Panc1 (cell line): ENCODE results near the gene EYS. TPM values are rescaled to one million over a fixed set of nuclear protein-coding genes. Genes with fewer than 3 reads are reported as not detected.

ENCODE experiments used
- ATAC-seq: fragments of 200-7000 bp; cut with Tn5 transposase; 2 replicates; pipeline ENCODE4 v1.9.1; 2020; ENCODE audit warnings: mild to moderate bottlenecking, moderate library complexity
- BruUV-seq: library from RNA; stranded (reverse); fragments of 400-500 nt; replicated peaks from 2 replicates; lab custom pipeline; 2021; lab: Mats Ljungman, UMichigan
- CTCF ChIA-PET: fragments of 300-600 bp; sonication (Branson Sonifier 250); formaldehyde crosslinking; loops from one replicate; lab custom pipeline; 2022; ENCODE audit warnings: antibody characterized with exemption; lab: Charles Lee
- POLR2A ChIA-PET: fragments of 300-600 bp; sonication (Branson Sonifier 250); formaldehyde crosslinking; loops from one replicate; lab custom pipeline; 2022; ENCODE audit warnings: antibody characterized with exemption; lab: Charles Lee
- DNase-seq: peaks from one replicate; pipeline ENCODE4 v3.0.0-alpha.2; 2010; ENCODE audit warnings: low read depth, low spot score
- H3K27ac ChIP-seq: 2 replicates; pipeline ENCODE4 v1.5.1; 2011; ENCODE audit warnings: mild to moderate bottlenecking, low read length, inconsistent platforms
- H3K27me3 ChIP-seq: fragments of 200-500 bp; sonication (Bioruptor generic); 2 replicates; pipeline ENCODE4 v1.6.0; 2014; ENCODE audit warnings: low read length, inconsistent platforms; ENCODE audit not compliant: control insufficient read depth, insufficient read depth
- H3K36me3 ChIP-seq: fragments of 200-500 bp; sonication (Bioruptor generic); 2 replicates; pipeline ENCODE4 v1.5.1; 2014; ENCODE audit warnings: inconsistent platforms, mild to moderate bottlenecking, low read length, moderate library complexity; ENCODE audit not compliant: control insufficient read depth, insufficient read depth
- H3K4me1 ChIP-seq: 2 replicates; pipeline ENCODE4 v1.5.1; 2011; ENCODE audit warnings: inconsistent platforms, mild to moderate bottlenecking, low read length, moderate library complexity; ENCODE audit not compliant: control insufficient read depth, insufficient read depth
- H3K4me3 ChIP-seq, 2 experiments: 2 replicates each; pipeline ENCODE4 v1.5.1; 2011 to 2012; ENCODE audit warnings: low read depth in 2 of 2, low read length in 2 of 2, mild to moderate bottlenecking in 2 of 2, inconsistent platforms in 1 of 2, moderate library complexity in 1 of 2
- H3K9me3 ChIP-seq: fragments of 200-500 bp; sonication (Bioruptor generic); 2 replicates; pipeline ENCODE4 v1.5.1; 2014; ENCODE audit warnings: low read depth, mild to moderate bottlenecking, inconsistent platforms, low read length, moderate library complexity; ENCODE audit not compliant: control insufficient read depth, insufficient read depth
- POLR2AphosphoS5 ChIP-seq: IDR thresholded peaks from 2 replicates; pipeline ENCODE4 v1.6.1; 2012; ENCODE audit warnings: mild to moderate bottlenecking, low read depth, low read length, moderate library complexity
- SIN3A ChIP-seq: IDR thresholded peaks from 2 replicates; pipeline ENCODE4 v1.6.1; 2012; ENCODE audit warnings: low read depth, mild to moderate bottlenecking, low read length, moderate library complexity, borderline replicate concordance; ENCODE audit not compliant: insufficient read depth
- TCF7L2 ChIP-seq: IDR thresholded peaks from 2 replicates; pipeline ENCODE4 v1.6.1; 2011; ENCODE audit warnings: mild to moderate bottlenecking, low read depth, low read length, inconsistent platforms
- in situ Hi-C: cut with HindIII; loops from 2 replicates; pipeline ENCODE4 v1.10.0; 2016; ENCODE audit warnings: low sequenced_read_pairs, low pct_unique_long_range_greater_than_20kb
- intact Hi-C: fragments of 100-400 bp; cut with micrococcal nuclease; formaldehyde crosslinking; loops from one replicate; pipeline ENCODE4 v1.10.0; 2022; ENCODE audit not compliant: unreplicated experiment
- total RNA-seq: library from RNA; stranded (reverse); gene quantifications from one replicate; pipeline ENCODE4 v1.2.1, GENCODE V29; 2021; ENCODE audit not compliant: unreplicated experiment
- TF ChIP-seq, protein P1 (sequence below), 2 experiments: IDR thresholded peaks; 2 replicates each; pipeline ENCODE4 v1.6.1; 2011 to 2012; ENCODE audit warnings: low read depth in 2 of 2, control low read depth in 1 of 2, low read length in 1 of 2, mild to moderate bottlenecking in 1 of 2, moderate library complexity in 1 of 2; ENCODE audit not compliant: insufficient read depth in 1 of 2
- TF ChIP-seq, protein P2 (sequence below): fragments of 450-650 bp; IDR thresholded peaks from 2 replicates; pipeline ENCODE4 v1.5.1; 2017; ENCODE audit warnings: mild to moderate bottlenecking

The EYS gene
- total RNA-seq, 1 experiment from 2014 or later, result not detected

DNA sequence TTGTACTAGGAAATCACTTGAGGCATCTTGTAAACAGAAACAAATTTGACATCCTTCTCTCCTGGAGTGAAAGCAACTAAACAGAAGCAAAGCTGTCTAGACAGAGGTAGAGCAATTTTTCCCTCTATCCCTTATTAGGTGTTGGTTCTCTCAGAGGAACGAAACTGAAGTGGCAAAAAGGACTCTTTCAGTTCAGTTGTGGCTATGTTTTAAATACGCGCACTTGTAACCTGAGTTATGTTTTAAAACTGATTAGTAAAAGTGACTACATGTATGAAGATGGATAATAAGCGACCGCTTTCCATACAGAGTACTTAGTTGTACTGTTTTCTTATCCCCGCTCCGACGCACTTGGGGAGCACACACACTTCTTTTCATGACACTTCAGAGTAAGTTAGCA lies 1520.4 kb downstream of the EYS start:
- intact Hi-C loops (no loop called here), in situ Hi-C loops (no loop called here)
- H3K4me1 ChIP-seq, result no peaks in the 10 kb centered on the region
- no peaks in the 10 kb centered on the region for H3K9me3 ChIP-seq
- BruUV-seq, result no TSS peak
- no peaks in the 10 kb centered on the region; the same call in 1 of the 2 replicates for H3K36me3 ChIP-seq
- H3K27ac ChIP-seq, result no peak overlapping the region
- no peak overlapping the region for H3K4me3 ChIP-seq
- no peak for DNase-seq
- TF ChIP-seq, protein P1, sequence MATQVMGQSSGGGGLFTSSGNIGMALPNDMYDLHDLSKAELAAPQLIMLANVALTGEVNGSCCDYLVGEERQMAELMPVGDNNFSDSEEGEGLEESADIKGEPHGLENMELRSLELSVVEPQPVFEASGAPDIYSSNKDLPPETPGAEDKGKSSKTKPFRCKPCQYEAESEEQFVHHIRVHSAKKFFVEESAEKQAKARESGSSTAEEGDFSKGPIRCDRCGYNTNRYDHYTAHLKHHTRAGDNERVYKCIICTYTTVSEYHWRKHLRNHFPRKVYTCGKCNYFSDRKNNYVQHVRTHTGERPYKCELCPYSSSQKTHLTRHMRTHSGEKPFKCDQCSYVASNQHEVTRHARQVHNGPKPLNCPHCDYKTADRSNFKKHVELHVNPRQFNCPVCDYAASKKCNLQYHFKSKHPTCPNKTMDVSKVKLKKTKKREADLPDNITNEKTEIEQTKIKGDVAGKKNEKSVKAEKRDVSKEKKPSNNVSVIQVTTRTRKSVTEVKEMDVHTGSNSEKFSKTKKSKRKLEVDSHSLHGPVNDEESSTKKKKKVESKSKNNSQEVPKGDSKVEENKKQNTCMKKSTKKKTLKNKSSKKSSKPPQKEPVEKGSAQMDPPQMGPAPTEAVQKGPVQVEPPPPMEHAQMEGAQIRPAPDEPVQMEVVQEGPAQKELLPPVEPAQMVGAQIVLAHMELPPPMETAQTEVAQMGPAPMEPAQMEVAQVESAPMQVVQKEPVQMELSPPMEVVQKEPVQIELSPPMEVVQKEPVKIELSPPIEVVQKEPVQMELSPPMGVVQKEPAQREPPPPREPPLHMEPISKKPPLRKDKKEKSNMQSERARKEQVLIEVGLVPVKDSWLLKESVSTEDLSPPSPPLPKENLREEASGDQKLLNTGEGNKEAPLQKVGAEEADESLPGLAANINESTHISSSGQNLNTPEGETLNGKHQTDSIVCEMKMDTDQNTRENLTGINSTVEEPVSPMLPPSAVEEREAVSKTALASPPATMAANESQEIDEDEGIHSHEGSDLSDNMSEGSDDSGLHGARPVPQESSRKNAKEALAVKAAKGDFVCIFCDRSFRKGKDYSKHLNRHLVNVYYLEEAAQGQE (IDR thresholded peaks at IDR 0.05; ENCODE audit: insufficient read depth in 1 of 2, low read depth in 2 of 2, low read length in 1 of 2), result no peak
- TF ChIP-seq SIN3A, result no peak
- TF ChIP-seq, protein P2, sequence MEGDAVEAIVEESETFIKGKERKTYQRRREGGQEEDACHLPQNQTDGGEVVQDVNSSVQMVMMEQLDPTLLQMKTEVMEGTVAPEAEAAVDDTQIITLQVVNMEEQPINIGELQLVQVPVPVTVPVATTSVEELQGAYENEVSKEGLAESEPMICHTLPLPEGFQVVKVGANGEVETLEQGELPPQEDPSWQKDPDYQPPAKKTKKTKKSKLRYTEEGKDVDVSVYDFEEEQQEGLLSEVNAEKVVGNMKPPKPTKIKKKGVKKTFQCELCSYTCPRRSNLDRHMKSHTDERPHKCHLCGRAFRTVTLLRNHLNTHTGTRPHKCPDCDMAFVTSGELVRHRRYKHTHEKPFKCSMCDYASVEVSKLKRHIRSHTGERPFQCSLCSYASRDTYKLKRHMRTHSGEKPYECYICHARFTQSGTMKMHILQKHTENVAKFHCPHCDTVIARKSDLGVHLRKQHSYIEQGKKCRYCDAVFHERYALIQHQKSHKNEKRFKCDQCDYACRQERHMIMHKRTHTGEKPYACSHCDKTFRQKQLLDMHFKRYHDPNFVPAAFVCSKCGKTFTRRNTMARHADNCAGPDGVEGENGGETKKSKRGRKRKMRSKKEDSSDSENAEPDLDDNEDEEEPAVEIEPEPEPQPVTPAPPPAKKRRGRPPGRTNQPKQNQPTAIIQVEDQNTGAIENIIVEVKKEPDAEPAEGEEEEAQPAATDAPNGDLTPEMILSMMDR, result no peak
- TF ChIP-seq TCF7L2, result no peak
- no peak for TF ChIP-seq POLR2AphosphoS5
- no peak for ATAC-seq
- H3K27me3 ChIP-seq, result no peaks in the 10 kb centered on the region
- POLR2A ChIA-PET, result no interaction called here
- CTCF ChIA-PET, result no interaction called here

DNA sequence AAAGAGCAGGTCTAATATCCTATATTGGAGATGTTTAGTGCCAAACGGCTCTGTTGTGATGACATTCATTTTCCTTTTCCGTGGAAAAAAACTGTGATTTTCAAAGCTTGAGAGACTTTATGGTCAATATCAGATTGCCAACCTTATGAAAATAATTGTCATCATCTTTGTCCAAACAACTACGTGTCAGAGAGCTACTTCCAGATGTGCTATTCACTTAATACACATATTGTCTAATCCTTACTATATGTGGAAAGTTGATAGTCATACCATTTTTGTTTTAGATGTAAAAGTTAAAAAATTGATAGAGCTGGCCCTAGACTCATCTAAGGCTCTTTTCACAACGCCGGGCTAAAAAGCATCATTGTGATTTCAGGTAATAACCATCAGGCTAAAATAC lies 1521.4 kb downstream of the EYS start:
- H3K27me3 ChIP-seq, result no peaks in the 10 kb centered on the region
- no peak for TF ChIP-seq TCF7L2
- H3K36me3 ChIP-seq, result no peaks in the 10 kb centered on the region; the same call in 1 of the 2 replicates
- POLR2A ChIA-PET, result no interaction called here
- CTCF ChIA-PET, result no interaction called here
- H3K27ac ChIP-seq, result no peak overlapping the region
- ATAC-seq (no peak), DNase-seq (no peak)
- no peak overlapping the region for H3K4me3 ChIP-seq
- H3K9me3 ChIP-seq, result no peaks in the 10 kb centered on the region
- no peaks in the 10 kb centered on the region for H3K4me1 ChIP-seq
- in situ Hi-C loops (no loop called here), intact Hi-C loops (no loop called here)
- no TSS peak for BruUV-seq

DNA sequence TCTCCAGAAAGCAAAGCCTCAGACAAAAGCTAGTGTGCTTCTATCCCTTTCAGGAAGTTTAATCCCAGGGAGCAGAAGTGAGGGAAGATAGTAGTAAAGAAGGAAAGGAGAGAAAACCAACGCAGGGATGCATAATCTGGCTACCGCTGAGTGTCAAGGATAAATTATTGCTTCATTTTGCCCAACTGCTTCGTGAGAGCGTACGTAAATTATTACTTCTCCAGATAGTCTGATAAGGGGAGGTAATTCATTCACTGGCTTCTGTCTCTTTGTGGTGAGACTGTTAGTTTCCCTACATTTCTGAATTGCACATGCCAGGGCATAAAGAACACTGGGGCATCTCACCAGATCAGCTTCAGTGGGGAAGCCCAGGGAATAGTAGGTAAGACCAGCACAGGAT lies 1531.7 kb downstream of the EYS start:
- Histone ChIP-seq H3K4me3 (no peak overlapping the region), H3K9me3 (no peaks in the 10 kb centered on the region), H3K36me3 (no peaks in the 10 kb centered on the region), H3K4me1 (no peaks in the 10 kb centered on the region), H3K27me3 (no peaks in the 10 kb centered on the region), H3K27ac (no peak overlapping the region)
- POLR2A ChIA-PET, result no interaction called here
- TF ChIP-seq, protein P1 (IDR thresholded peaks at IDR 0.05; ENCODE audit: insufficient read depth in 1 of 2, low read depth in 2 of 2, low read length in 1 of 2), result no peak
- TF ChIP-seq, protein P2, result no peak
- TF ChIP-seq POLR2AphosphoS5, result no peak
- TF ChIP-seq TCF7L2, result no peak
- TF ChIP-seq SIN3A, result no peak
- BruUV-seq, result no TSS peak
- intact Hi-C loops (no loop called here), in situ Hi-C loops (no loop called here)
- ATAC-seq, result no peak
- CTCF ChIA-PET, result no interaction called here
- DNase-seq, result no peak
